T-helper 2 cell treated with Interferon-gamma antibody and Interleukin-4, amounts not matched to agents 5 μg/mL and 100 μg/mL, for 36 hours (primary cell): Measurements from ENCODE around the gene SCGB1D2.
"Not testable (repeated sequence)": the region's sequence is repeated elsewhere in the genome, so short reads cannot be mapped to it uniquely, and the experiment has no call there.

Experiments
- DNase-seq: peaks from one replicate; pipeline ENCODE4 v3.0.0; 2021; ENCODE audit warnings: low spot score
- H3K27ac Mint-ChIP-seq: one replicate; pipeline ENCODE4 v1.8.0; 2021; ENCODE audit warnings: mild to moderate bottlenecking, mixed read lengths
- H3K27me3 Mint-ChIP-seq: one replicate; pipeline ENCODE4 v1.8.0; 2021; ENCODE audit warnings: low read depth, mixed read lengths
- H3K36me3 Mint-ChIP-seq: one replicate; pipeline ENCODE4 v1.8.0; 2021; ENCODE audit warnings: low read depth, mixed read lengths
- H3K4me1 Mint-ChIP-seq: one replicate; pipeline ENCODE4 v1.8.0; 2021; ENCODE audit warnings: low read depth, mixed read lengths
- H3K4me3 Mint-ChIP-seq: one replicate; pipeline ENCODE4 v1.8.0; 2022; ENCODE audit warnings: mild to moderate bottlenecking, moderate library complexity, mixed read lengths
- H3K9me3 Mint-ChIP-seq: one replicate; pipeline ENCODE4 v1.8.0; 2021; ENCODE audit warnings: mixed read lengths

The SCGB1D2 gene, protein sequence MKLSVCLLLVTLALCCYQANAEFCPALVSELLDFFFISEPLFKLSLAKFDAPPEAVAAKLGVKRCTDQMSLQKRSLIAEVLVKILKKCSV

DNA sequence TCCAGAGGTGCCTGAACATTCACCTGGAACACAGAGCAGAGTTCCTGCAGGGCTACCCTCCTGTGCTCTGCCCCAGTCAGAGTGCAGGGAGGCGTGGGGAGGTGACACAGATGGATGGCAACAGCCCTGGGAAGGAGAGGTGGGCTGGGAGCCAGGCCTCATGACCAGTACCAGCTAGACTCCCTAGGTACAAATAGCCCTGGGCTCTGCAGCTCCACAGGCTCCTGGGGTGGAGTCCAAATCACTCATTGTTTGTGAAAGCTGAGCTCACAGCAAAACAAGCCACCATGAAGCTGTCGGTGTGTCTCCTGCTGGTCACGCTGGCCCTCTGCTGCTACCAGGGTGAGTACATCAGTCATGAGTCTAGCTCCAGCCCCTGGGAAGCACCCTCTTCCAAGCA, at the start of gene SCGB1D2:
TSS of gene SCGB1D2 (plus strand) at position 219 of the 400 bp plus-strand sequence. CDS start at position 288, 69 bp downstream.
- Mint-ChIP-seq H3K9me3 (no peaks in the 10 kb centered on the region), H3K27me3 (peaks cover 7% of the 10 kb centered on the region), H3K27ac (no peak within 1 kb of the TSS)

DNA sequence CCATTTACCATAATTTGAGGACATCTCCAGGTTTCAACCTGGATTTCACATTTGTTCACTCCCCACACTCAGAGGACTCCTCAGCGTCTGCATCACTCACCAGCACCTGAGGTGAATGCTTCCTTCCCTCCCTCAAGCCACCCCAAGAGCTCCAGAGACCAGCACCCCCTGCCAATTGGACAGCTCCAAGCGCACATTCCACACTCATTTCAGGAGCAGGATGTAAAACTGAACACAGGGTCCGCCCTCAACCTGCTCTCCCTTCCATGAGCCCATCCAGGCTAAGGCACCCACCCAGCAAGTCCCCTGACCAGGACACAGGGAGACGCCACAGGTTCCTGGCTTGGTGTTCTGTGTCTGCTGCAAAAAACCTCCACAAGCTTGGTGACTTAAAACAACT, 48.1 kb upstream of the SCGB1D2 start:
- no peak for DNase-seq
- Mint-ChIP-seq H3K4me1 (no peaks in the 10 kb centered on the region), H3K9me3 (no peaks in the 10 kb centered on the region), H3K27me3 (peaks cover 28% of the 10 kb centered on the region), H3K4me3 (no peak overlapping the region), H3K27ac (no peak overlapping the region), H3K36me3 (no peaks in the 10 kb centered on the region)

More for the DNA sequence above, at the start of gene SCGB1D2:
- DNase-seq = no peak
- Mint-ChIP-seq H3K4me1 (no peaks in the 10 kb centered on the region), H3K4me3 (no peak within 1 kb of the TSS), H3K36me3 (no peaks in the 10 kb centered on the region)

DNA sequence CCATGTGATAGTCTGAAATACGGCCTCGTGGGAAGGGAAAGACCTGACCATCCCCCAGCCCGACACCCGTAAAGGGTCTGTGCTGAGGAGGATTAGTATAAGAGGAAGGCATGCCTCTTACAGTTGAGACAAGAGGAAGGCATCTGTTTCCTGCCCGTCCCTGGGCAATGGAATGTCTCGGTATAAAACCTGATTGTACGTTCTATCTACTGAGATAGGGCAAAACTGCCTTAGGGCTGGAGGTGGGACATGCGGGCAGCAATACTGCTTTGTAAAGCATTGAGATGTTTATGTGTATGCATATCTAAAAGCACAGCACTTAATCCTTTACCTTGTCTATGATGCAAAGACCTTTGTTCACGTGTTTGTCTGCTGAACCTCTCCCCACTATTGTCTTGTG, 47.0 kb upstream of the SCGB1D2 start:
- not testable (repeated sequence) for H3K4me1 Mint-ChIP-seq, DNase-seq, H3K27ac Mint-ChIP-seq, H3K4me3 Mint-ChIP-seq, H3K9me3 Mint-ChIP-seq, H3K36me3 Mint-ChIP-seq
- H3K27me3 Mint-ChIP-seq = peaks cover 22% of the 10 kb centered on the region

DNA sequence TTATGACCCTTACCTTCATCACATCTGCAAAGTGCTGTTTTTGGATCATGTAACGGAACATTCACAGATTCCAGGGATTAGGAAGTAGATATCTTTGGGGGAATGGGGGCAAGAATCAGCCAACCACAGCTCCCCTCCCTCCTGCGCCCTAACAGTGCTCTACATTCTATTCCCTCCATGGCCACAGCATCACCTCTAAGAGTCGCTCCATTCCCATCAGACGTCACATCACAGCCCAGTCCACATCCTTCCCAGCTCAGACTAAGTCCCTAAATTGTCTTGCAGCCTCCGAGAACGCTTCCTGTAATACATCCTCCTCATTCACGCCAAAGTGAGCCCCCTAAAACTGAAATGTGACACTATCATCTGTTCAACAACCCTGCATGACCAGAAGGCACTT, 46.1 kb upstream of the SCGB1D2 start:
- no peak for DNase-seq
- H3K4me3 Mint-ChIP-seq = no peak overlapping the region
- no peaks in the 10 kb centered on the region for H3K4me1 Mint-ChIP-seq
- no peaks in the 10 kb centered on the region for H3K36me3 Mint-ChIP-seq
- H3K9me3 Mint-ChIP-seq = no peaks in the 10 kb centered on the region
- no peak overlapping the region for H3K27ac Mint-ChIP-seq
- H3K27me3 Mint-ChIP-seq = peaks cover 25% of the 10 kb centered on the region

DNA sequence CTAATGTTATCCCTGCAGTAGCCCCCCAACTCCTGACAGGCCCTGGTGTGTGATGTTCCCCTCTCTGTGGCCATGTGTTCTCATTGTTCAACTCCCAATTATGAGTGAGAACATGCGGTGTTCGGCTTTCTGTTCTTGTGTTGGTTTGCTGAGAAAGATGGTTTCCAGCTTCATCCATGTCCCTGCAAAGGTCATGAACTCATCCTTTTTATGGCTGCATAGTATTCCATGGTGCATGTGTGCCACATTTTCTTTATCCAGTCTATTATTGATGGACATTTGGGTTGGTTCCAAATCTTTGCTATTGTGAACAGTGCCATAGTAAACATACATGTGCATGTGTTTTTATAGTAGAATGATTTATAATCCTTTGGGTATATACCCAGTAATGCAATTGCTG, 44.6 kb upstream of the SCGB1D2 start:
- not testable (repeated sequence) for H3K4me3 Mint-ChIP-seq, H3K27ac Mint-ChIP-seq, DNase-seq, H3K36me3 Mint-ChIP-seq, H3K4me1 Mint-ChIP-seq, H3K9me3 Mint-ChIP-seq
- peaks cover 22% of the 10 kb centered on the region for H3K27me3 Mint-ChIP-seq

DNA sequence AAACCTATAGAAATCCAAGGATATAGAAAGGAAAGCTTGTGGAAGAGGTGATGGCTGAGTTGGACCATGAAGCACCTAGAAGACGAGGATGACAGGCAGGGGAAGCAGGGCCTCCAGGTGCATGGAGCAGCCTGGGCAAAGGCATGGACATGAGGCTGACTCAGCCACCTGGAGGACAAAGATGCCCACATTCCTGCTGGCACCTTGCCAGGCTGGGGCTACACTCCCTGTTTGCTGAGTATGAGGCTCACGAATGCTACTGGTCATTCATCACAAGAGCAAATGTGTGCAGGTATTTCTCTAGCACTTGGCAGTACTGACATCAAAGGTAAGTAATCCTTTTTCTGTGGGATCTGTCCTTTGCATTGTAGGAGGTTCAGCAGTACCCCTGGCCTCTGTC, 40.7 kb upstream of the SCGB1D2 start:
- Mint-ChIP-seq H3K27ac (no peak overlapping the region), H3K4me1 (no peaks in the 10 kb centered on the region), H3K9me3 (no peaks in the 10 kb centered on the region), H3K27me3 (peaks cover 14% of the 10 kb centered on the region), H3K36me3 (no peaks in the 10 kb centered on the region), H3K4me3 (no peak overlapping the region)
- no peak for DNase-seq

DNA sequence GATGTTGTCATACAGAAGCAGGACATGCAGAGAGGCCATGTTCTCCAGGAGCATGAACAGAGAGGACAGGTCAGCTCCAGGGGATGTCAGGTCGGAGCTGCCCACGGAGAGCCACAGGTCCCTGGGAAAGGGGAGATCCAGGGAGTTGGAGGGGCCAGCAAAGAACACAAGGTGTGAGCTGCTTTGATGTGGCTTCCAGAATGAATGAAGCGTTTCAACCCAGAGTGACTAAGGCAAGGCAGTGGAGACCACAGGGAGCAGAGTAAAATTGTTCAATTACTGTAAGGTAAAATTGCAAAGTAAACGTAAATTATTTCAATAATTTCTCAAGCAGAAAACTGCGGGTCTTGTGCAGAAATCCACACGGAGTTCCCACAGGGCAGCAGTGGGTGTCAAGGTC, 39.1 kb upstream of the SCGB1D2 start:
- Mint-ChIP-seq H3K4me1 (no peaks in the 10 kb centered on the region), H3K9me3 (no peaks in the 10 kb centered on the region), H3K27me3 (peaks cover 14% of the 10 kb centered on the region), H3K4me3 (no peak overlapping the region), H3K27ac (no peak overlapping the region), H3K36me3 (no peaks in the 10 kb centered on the region)
- no peak for DNase-seq

DNA sequence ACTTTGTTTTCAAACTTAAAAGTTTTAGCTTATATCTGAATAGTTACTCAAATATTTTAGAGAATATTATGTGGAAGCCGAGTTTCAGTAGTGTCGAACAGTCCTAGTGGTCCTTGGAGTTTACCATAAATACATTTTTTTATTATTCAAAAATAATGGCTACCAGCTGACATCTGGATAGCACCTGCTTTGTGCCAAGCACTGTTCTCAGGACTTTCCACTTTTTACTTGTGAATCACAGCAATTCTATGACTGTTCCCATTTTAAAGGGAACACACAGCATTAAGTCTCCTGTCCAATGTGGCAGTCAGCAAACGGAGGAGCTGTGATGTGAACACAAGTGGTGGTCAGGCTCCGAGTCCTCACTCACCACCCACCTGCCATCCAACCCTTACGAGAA, 37.6 kb upstream of the SCGB1D2 start:
- H3K4me3 Mint-ChIP-seq = no peak overlapping the region
- no peak for DNase-seq
- H3K36me3 Mint-ChIP-seq = no peaks in the 10 kb centered on the region
- peaks cover 11% of the 10 kb centered on the region for H3K27me3 Mint-ChIP-seq
- H3K4me1 Mint-ChIP-seq = no peaks in the 10 kb centered on the region
- no peak overlapping the region for H3K27ac Mint-ChIP-seq
- H3K9me3 Mint-ChIP-seq = no peaks in the 10 kb centered on the region

DNA sequence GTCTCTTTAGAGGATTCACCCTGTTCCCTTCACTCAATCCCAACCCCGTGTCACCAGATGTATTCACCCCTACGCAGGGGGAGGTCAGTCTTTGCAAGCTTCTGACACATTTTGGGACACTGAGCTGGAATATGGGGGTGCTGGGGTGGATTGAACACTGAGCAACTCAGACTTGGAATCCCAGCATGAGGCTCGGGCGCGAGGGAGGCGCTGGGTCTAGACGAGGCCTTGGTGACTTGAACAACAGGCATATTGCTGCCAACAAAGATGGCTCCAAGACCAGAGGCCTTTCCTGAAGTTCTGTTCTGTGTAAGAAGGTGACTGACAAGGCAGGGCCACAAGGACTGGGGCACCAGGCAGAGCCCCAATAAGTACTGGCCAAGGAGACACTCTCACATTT, 36.6 kb upstream of the SCGB1D2 start:
- H3K36me3 Mint-ChIP-seq = no peaks in the 10 kb centered on the region
- DNase-seq = no peak
- no peak overlapping the region for H3K4me3 Mint-ChIP-seq
- no peaks in the 10 kb centered on the region for H3K4me1 Mint-ChIP-seq
- H3K27me3 Mint-ChIP-seq = peaks cover 11% of the 10 kb centered on the region
- no peak overlapping the region for H3K27ac Mint-ChIP-seq
- no peaks in the 10 kb centered on the region for H3K9me3 Mint-ChIP-seq

DNA sequence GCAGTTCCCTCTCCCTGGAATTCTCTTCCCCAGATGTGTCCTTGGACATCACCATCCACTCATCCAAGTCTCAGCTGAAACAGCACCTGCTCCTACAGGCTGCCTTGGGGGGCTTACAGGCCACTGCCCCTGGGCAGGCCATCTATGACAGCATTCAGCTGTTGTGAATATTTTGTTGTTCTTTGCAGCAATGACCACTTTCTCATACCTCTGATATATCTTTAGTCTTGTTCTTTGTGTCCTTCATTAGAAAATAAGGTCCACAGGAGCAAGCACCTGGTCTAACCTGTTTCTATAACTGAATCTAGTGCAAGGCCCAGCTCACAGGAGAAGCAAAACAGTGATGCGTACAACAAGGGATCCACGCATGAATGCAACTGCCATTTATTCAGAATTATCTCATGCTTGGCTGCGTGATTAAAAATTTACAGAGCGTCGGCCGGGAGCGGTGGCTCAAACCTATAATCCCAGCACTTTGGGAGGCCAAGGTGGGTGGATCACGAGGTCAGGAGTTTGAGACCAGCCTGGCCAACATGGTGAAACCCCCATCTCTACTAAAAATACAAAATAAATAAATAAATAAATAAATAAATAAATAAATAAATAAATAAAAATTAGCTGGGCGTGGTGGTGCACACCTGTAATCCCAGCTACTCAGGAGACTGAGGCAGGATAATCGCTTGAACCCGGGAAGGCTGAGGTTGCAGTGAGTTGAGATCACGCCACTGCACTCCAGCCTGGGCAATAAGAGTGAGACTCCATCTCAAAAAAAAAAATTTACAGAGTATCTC, 35.6 kb upstream of the SCGB1D2 start:
- not testable (repeated sequence) for H3K4me3 Mint-ChIP-seq, H3K36me3 Mint-ChIP-seq, H3K27me3 Mint-ChIP-seq, H3K9me3 Mint-ChIP-seq, DNase-seq, H3K4me1 Mint-ChIP-seq, H3K27ac Mint-ChIP-seq

DNA sequence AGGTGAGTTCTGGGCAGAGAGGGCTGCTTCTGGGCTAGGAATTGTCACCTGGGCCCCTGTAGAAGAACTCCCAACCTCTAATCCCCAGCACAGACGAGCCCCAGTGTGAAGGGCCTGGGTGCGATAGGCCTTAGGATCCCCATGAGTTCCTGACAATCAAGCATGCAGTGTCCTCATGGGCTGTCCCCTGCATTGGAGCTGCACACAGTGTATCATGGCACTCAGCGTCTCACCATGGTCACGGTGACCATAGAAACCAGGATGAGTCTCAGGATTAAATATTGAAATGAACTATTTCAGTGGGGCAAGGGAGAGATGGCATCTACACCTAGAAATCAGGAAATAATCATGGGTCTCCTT, 33.3 kb upstream of the SCGB1D2 start:
- Mint-ChIP-seq H3K36me3 (no peaks in the 10 kb centered on the region), H3K27me3 (peaks cover 3% of the 10 kb centered on the region), H3K9me3 (no peaks in the 10 kb centered on the region), H3K27ac (no peak overlapping the region), H3K4me1 (no peaks in the 10 kb centered on the region), H3K4me3 (no peak overlapping the region)
- DNase-seq = no peak

DNA sequence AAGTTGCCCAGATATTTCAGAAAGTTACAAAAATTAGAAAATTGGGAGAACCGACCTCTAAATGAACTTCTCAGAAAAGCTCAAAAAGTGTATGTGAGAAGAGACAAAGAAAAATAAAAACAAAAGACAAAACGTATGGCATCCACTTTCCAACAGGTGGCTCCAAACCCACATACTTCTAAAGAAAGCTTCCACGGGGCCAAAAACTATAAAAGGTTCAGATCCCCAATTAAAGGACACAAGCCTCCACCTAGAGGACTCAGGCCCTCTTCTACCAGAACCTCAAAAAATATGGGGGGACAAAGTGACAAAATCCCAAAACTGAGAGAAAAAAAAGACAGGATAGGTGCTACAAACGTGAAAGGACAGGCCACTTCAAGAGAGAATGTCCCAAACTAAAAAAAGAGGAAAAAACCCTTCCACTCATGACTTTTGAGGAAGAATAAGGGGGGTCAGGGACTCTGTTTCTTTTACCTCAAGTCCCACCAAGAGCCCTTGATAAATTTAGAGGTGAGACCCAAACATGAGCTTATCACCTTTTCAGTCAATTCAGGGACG, 24.8 kb upstream of the SCGB1D2 start:
- H3K27me3 Mint-ChIP-seq = peaks cover 24% of the 10 kb centered on the region
- no peak for DNase-seq
- no peaks in the 10 kb centered on the region for H3K36me3 Mint-ChIP-seq
- no peak overlapping the region for H3K4me3 Mint-ChIP-seq
- H3K9me3 Mint-ChIP-seq = peaks cover 6% of the 10 kb centered on the region
- H3K4me1 Mint-ChIP-seq = no peaks in the 10 kb centered on the region
- no peak overlapping the region for H3K27ac Mint-ChIP-seq

DNA sequence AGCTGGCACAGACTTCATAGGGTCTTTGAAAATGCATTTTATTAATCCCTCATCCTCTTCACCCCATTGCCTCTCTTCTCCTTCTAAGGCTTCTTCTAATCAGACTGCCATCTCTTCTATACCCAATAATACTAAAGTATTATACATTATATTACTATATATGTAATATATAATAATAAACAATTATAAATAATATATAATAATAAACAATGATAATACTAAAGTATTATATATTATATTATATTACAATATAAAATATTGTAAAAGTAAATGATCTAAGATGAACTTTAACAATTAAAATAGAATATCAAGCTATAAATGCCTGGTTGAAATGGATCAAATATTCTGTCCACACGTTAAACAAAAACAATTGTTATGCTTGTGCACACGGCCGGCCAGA, 20.5 kb upstream of the SCGB1D2 start:
- no peaks in the 10 kb centered on the region for H3K4me1 Mint-ChIP-seq
- no peak for DNase-seq
- H3K27ac Mint-ChIP-seq = no peak overlapping the region
- peaks cover 26% of the 10 kb centered on the region for H3K27me3 Mint-ChIP-seq
- H3K36me3 Mint-ChIP-seq = peaks cover 2% of the 10 kb centered on the region
- no peak overlapping the region for H3K4me3 Mint-ChIP-seq
- peaks cover 30% of the 10 kb centered on the region for H3K9me3 Mint-ChIP-seq

DNA sequence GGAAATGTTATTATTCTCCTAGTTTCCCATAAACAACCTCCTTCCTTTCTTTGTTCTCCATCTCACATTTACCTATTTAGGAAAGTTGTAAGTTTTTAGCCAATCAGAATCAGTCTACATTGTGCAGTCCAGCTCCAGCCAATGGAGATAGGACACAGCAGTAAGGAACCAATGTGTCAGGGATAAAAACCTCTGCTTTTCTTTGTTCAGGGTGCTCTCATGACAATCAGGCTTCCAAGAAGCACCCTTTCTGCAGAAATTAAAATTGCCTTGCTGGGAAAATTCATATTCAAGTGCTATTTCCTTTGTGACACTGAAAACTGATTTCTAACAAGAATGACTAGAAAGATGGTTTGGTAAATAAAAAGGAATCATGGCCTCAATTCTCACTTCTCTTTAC, 18.9 kb upstream of the SCGB1D2 start:
- H3K27me3 Mint-ChIP-seq = peaks cover 12% of the 10 kb centered on the region
- H3K27ac Mint-ChIP-seq = no peak overlapping the region
- peaks cover 2% of the 10 kb centered on the region for H3K36me3 Mint-ChIP-seq
- peaks cover 30% of the 10 kb centered on the region for H3K9me3 Mint-ChIP-seq
- H3K4me3 Mint-ChIP-seq = no peak overlapping the region
- no peaks in the 10 kb centered on the region for H3K4me1 Mint-ChIP-seq
- DNase-seq = no peak

DNA sequence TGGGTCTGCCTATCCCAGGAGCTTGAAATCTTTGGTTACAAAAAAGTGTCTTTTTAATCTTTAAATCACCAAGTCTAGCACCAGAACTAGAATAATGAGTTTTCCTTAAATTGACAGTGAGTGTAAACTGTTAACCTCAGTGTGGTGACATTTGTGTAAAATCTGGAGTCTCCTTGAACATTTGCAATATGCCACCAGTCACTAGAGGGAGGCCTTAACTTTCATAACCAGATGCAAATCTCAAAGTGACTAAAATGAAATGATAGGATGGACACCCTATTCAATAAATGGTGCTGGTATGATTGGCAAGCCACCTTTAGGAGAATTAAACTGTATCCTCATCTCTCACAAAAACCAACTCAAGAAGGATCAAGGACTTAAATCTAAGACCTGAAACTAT, 8.3 kb upstream of the SCGB1D2 start:
- Mint-ChIP-seq H3K4me1 (no peaks in the 10 kb centered on the region), H3K36me3 (no peaks in the 10 kb centered on the region), H3K4me3 (no peak overlapping the region), H3K27ac (no peak overlapping the region), H3K9me3 (no peaks in the 10 kb centered on the region), H3K27me3 (peaks cover 26% of the 10 kb centered on the region)
- no peak for DNase-seq
